Purkinje cell (primary cell): ENCODE data around the gene OR52R1. TPM values are rescaled to one million over a fixed set of nuclear protein-coding genes. Genes with fewer than 3 reads are reported as not detected.

ENCODE experiments used
- polyA plus RNA-seq: library from polyadenylated mRNA; unstranded; fragments of >200 nt; fragmentation: Nextera tagmentation; gene quantifications from 2 replicates; pipeline ENCODE4 v1.2.1, GENCODE V29; 2014

The OR52R1 gene
- polyA plus RNA-seq, result not detected in 2 replicates

DNA sequence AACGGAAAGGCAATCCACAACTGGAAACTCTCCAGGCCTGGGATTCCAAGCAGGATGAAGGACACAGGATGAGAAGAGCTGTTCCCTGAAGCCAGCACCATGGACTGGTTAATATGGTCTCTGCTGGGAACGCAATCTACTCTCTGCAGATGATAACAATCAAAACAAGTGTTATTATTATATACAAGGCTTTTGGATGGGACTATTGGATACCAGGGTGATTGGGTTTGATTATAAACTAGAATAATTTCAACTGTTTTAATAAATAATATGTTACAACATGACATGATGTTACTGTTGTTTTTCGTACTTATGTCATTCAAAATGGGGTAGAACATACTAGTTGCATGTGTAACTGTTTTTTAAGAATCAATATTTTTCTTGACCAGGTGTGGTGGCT lies at the start of gene OR52R1:
TSS of gene OR52R1 (minus strand) at position 101 of the 400 bp plus-strand sequence. CDS start at position 101, 0 bp downstream.

DNA sequence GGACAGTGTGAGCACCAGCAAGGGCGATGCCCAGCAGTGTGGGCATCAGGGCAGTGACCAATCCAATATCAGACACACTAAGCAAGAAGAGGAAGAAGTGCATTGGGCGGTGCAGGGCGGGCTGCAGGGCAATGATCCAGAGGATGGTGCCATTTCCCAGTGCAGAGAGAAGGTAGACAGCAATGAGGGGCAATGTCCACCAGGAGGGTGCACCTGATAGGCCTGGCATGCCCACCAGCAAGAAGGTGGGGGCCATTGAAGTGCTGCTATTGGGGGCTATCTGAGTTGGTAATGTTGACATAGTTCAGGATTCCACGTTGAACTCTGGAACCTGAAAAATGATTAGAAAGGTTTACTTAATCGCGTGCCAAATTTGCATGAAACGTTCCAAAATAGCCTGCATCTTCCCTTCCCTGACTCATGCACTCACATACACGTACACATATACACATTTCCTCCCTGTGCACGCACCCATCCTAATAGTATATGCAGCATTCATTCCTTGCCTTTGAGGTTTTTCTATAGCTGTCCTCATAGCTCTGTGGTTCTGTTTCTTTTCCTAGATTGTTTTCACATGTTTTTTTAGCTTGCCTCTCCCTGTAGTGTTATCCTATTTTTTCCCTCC lies 44.8 kb upstream of the OR52R1 start, which contains the start of gene OR51S1:
TSS of gene OR51S1 (minus strand) at position 301 of the 625 bp plus-strand sequence. CDS start at position 301, 0 bp downstream.

DNA sequence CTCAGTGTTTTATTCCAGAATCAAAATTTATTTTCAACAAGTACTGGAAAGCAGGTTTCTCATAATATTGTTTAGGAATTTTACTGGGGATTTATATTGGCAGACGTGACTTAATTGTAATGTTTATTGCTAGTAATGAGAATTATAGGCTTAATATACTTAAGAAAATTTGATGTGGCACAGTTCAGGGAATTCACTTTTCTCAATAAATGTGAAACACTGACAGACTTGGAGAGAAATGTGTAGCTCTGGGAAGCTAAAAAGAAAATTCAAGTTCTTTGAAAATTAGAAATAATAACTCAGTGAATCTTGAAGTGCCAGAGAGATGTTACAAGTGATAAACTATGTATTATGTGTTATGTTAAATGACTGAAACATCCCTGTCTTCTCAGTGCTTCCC lies 16.8 kb upstream of the OR52R1 start, which contains the start of gene OR51F2:
TSS of gene OR51F2 (plus strand) at position 301 of the 400 bp plus-strand sequence. CDS start 101 bp downstream, outside the sequence.

DNA sequence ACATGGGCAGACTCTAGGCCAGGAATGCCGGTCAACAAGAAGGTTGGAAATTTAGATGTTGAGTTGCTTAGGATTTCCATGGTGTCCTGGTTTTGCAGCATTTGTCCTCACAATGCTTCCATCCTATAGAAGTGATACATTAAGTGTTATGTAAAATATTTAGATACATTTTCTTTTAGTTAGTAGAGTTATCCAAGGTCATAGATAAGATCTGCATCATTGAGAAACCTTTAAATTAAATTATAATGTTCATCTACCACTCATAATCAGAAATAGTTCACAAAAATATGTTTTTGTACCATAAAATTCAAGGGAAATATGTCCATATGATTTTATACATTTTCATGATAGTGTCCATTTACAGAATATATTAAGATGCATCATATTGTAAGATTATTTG lies 34.3 kb downstream of the OR52R1 start, which contains the start of gene OR51F1:
TSS of gene OR51F1 (minus strand) at position 101 of the 400 bp plus-strand sequence. CDS start at position 101, 0 bp downstream.

Other genes with a start within 250 kb of the OR52R1 start
- not detected in 2 replicates for gene OR52I2, start 222.6 kb downstream of the OR52R1 start, polyA plus RNA-seq
- gene OR52I1, start 210.3 kb downstream of the OR52R1 start, polyA plus RNA-seq, result not detected in 2 replicates
- 5.0 and 6.0 TPM in 2 replicates for gene TRIM68, start 196.1 kb downstream of the OR52R1 start, polyA plus RNA-seq
- not detected in 2 replicates for gene OR51D1, start 166.9 kb downstream of the OR52R1 start, polyA plus RNA-seq
- not detected in 2 replicates for gene OR51E1, start 160.4 kb downstream of the OR52R1 start, polyA plus RNA-seq
- not detected in 2 replicates for gene OR51E2, start 106.5 kb downstream of the OR52R1 start, polyA plus RNA-seq
- gene MMP26, start 99.6 kb downstream of the OR52R1 start, polyA plus RNA-seq, result not detected in 2 replicates
- gene OR51F1, start 34.4 kb downstream of the OR52R1 start, polyA plus RNA-seq, result not detected in 2 replicates
- gene OR51F2, start 16.9 kb upstream of the OR52R1 start, polyA plus RNA-seq, result not detected in 2 replicates
- gene OR51S1, start 44.8 kb upstream of the OR52R1 start, polyA plus RNA-seq, result not detected in 2 replicates
- not detected in 2 replicates for gene OR51T1, start 77.5 kb upstream of the OR52R1 start, polyA plus RNA-seq
- gene OR51A7, start 99.4 kb upstream of the OR52R1 start, polyA plus RNA-seq, result not detected in 2 replicates
- not detected in 2 replicates for gene OR51G2, start 115.0 kb upstream of the OR52R1 start, polyA plus RNA-seq
- gene OR51G1, start 120.0 kb upstream of the OR52R1 start, polyA plus RNA-seq, result not detected in 2 replicates
- not detected in 2 replicates for gene OR51A4, start 143.2 kb upstream of the OR52R1 start, polyA plus RNA-seq
- not detected in 2 replicates for gene OR51A2, start 151.3 kb upstream of the OR52R1 start, polyA plus RNA-seq
- gene OR51L1, start 190.5 kb upstream of the OR52R1 start, polyA plus RNA-seq, result not detected in 2 replicates
- gene OR52J3, start 242.1 kb upstream of the OR52R1 start, polyA plus RNA-seq, result not detected in 2 replicates